Fibroblast of the aortic adventitia (primary cell): ENCODE measurements around the gene SGMS2. TPM values are rescaled to one million over a fixed set of nuclear protein-coding genes. Genes with fewer than 3 reads are reported as not detected.
A peak's percentile ranks its signal among the peaks of the same experiment; 100 is the strongest.
"Not testable (repeated sequence)": the region's sequence is repeated elsewhere in the genome, so short reads cannot be mapped to it uniquely, and the experiment has no call there.

ENCODE experiments used
- DNase-seq: peaks from one replicate; pipeline ENCODE4 v3.0.0-alpha.2; 2010; ENCODE audit warnings: low read depth
- H3K4me3 ChIP-seq: 2 replicates; pipeline ENCODE4 v1.5.1; 2011; ENCODE audit warnings: low read depth, mild to moderate bottlenecking, control low read depth, low read length, moderate library complexity
- total RNA-seq: library from RNA; depleted of rRNA; stranded (reverse); fragments of >200 nt; gene quantifications from 2 replicates; pipeline ENCODE4 v1.2.3, GENCODE V29; 2012; ENCODE audit warnings: low replicate concordance
- TF ChIP-seq, protein P1 (sequence below): IDR thresholded peaks from 2 replicates; pipeline ENCODE4 v1.5.1; 2011; ENCODE audit warnings: mild to moderate bottlenecking, low read length, control low read depth, inconsistent platforms; ENCODE audit not compliant: insufficient read depth

SGMS2 gene
- total RNA-seq, 1 donor, result 145 TPM

DNA sequence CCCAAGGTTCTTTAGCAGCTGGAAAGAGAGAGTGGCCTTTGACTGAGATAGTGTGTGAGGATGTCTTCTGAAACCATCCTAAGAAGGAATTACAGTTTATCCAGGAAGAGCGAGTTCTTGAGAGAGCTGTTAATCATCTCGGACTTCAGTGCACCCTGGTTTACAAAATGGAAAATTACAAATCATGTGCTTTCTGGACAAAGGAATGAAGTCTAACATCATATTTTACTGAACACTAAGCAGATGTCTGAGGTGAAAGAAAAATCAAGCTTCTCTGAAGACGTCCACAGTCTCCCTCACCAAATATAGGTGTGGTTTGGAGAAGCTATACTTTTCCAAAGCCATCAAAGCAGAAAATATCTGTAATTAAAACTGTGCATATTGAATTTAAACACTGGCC is 75.8 kb downstream of the SGMS2 start:
- TF ChIP-seq, protein P1, sequence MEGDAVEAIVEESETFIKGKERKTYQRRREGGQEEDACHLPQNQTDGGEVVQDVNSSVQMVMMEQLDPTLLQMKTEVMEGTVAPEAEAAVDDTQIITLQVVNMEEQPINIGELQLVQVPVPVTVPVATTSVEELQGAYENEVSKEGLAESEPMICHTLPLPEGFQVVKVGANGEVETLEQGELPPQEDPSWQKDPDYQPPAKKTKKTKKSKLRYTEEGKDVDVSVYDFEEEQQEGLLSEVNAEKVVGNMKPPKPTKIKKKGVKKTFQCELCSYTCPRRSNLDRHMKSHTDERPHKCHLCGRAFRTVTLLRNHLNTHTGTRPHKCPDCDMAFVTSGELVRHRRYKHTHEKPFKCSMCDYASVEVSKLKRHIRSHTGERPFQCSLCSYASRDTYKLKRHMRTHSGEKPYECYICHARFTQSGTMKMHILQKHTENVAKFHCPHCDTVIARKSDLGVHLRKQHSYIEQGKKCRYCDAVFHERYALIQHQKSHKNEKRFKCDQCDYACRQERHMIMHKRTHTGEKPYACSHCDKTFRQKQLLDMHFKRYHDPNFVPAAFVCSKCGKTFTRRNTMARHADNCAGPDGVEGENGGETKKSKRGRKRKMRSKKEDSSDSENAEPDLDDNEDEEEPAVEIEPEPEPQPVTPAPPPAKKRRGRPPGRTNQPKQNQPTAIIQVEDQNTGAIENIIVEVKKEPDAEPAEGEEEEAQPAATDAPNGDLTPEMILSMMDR, result no peak
- no peak for DNase-seq
- H3K4me3 ChIP-seq, result no peak overlapping the region

GRCh38 chr4:107901213-107901934 is 76.6 kb downstream of the SGMS2 start:
- no peak for DNase-seq
- TF ChIP-seq, protein P1, result no peak
- H3K4me3 ChIP-seq, result no peak overlapping the region

DNA sequence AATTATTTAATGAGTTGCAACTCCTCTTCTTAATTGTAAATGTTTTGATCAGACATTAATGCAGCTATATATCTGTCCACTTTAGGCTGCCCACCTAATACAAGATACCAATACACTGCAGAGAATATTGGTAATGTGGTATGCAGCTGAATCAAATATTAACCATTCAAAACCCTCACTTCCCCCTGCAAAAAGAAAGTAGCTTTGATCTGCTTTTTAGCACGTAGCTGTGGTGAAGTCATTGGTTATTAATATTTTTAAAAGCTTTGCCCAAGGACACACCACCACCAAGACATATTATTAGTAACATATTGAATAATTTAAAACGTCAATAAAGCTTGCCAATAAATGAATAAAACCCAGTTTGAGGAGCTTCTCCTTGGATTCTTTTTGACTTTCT is 78.0 kb downstream of the SGMS2 start:
- no peak for DNase-seq
- TF ChIP-seq, protein P1, result no peak
- H3K4me3 ChIP-seq, result no peak overlapping the region

DNA sequence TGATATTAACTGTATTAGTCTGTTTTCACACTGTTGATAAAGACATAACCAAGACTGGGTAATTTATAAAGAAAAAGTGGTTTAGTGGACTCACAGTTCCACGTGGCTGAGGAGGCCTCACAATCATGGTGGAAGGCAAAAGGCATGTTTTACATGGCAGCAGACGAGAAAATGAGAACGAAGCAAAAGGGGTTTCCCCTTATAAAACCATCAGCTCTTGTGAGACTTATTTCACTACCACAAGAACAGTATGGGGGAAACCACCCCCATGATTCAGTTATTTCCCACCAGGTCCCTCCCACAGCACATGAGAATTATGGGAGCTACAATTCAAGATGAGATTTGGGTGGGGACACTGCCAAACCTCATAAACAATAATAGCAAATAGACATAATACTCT is 80.3 kb downstream of the SGMS2 start:
- DNase-seq, H3K4me3 ChIP-seq: not testable (repeated sequence)

DNA sequence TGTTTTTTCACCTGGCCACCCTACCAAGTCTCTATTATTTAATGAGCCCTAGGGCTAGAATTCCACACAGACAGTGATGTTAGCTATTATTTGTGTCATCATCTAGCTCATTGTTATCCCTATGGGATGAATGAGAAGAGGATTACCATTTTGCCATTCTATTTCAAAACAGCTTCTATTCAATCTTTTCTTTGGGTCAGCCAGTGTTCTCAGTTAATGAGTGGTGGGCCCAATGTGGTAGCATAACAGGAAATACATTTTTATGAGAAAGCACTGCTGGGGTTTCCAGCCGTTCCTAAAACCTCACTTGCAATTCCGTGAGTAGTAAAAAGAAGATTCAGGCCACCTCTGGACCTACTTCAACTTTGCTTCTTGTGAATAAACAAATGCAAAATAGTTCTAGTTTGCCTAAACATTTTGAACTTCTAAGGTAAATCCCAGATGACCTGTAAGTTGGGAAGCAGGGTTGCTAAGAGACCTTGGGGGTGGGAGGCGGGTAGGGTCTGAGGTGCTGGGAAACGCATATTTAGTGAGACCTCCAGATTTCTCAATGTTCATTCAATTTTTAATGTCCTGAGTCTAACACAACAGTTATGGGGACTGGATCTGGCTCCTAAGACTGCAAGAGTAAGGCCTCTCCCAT is 81.8 kb downstream of the SGMS2 start:
- DNase-seq, result no peak
- no peak overlapping the region for H3K4me3 ChIP-seq
- TF ChIP-seq, protein P1, result no peak

GRCh38 chr4:107908377-107908776 is 83.6 kb downstream of the SGMS2 start:
- no peak overlapping the region for H3K4me3 ChIP-seq
- DNase-seq, result no peak
- TF ChIP-seq, protein P1, result no peak

DNA sequence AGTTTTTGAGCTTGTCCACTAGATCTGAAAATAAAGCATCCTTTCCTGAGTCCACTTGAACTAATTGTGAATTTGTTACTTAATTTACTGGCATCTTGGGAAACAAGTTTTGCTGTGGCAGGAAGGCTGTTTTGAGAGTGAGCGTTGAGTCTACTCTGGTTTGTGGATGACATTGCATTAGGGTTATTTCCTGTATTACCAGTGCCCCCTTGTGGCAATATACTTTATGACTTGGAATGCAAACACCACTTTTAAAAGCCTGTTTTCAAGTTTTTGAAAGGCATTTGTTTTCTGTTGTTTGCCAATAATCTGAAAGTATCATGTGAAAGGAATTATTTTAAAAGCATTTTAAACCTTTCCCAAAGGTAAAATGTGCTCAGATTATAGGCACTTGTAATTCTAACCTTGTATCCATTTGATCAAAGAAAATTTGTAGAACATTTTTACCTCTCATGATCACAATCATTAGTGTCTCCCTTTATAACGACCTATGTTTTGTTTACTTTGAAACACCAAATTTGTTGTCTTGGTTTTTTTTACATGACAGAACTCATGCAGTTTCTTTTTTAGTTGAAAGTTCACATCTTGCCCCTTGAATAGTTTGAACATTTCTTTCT is 88.7 kb downstream of the SGMS2 start:
- peak; percentile 89 for DNase-seq
- TF ChIP-seq, protein P1, result peak; percentile 53
- no peak overlapping the region for H3K4me3 ChIP-seq
